Lung (tissue), 12 donors: ENCODE measurements around the gene LCLAT1. TPM values are rescaled to one million over a fixed set of nuclear protein-coding genes. Genes with fewer than 3 reads are reported as not detected.

Source experiments
- ATAC-seq: fragments of 200-7000 bp; cut with Tn5 transposase; one replicate; pipeline ENCODE4 v1.9.1; 2020; ENCODE audit warnings: moderate number of reproducible peaks; ENCODE audit not compliant: insufficient read depth, low FRiP score
- DNase-seq, 3 donors: peaks; one replicate each; pipeline ENCODE4 v3.0.0-alpha.2; 2013 to 2017
- H3K27ac ChIP-seq, 2 donors: one replicate each; pipeline ENCODE4 v1.5.1; 2013; ENCODE audit warnings: mild to moderate bottlenecking in 2 of 2, moderate library complexity in 2 of 2, control low read depth in 1 of 2, inconsistent platforms in 1 of 2, low read depth in 1 of 2, low read length in 1 of 2
- H3K27me3 ChIP-seq, 3 donors: one replicate each; pipeline ENCODE4 v1.5.1; 2013; ENCODE audit warnings: low read length in 2 of 3; ENCODE audit not compliant: control insufficient read depth in 3 of 3, insufficient read depth in 3 of 3
- H3K36me3 ChIP-seq, 4 donors: one replicate each; pipeline ENCODE4 v1.5.1; 2013; ENCODE audit warnings: low read length in 4 of 4, mild to moderate bottlenecking in 1 of 4, moderate library complexity in 1 of 4; ENCODE audit not compliant: control insufficient read depth in 4 of 4, insufficient read depth in 4 of 4
- H3K4me1 ChIP-seq, 5 donors: one replicate each; pipeline ENCODE4 v1.5.1; 2013; ENCODE audit warnings: low read length in 5 of 5, mild to moderate bottlenecking in 2 of 5, moderate library complexity in 1 of 5; ENCODE audit not compliant: control insufficient read depth in 5 of 5, insufficient read depth in 5 of 5
- H3K4me3 ChIP-seq: one replicate; pipeline ENCODE4 v1.5.1; 2013; ENCODE audit warnings: mild to moderate bottlenecking, control low read depth, moderate library complexity
- H3K9ac ChIP-seq, 2 donors: one replicate each; pipeline ENCODE4 v1.5.1; 2013; ENCODE audit warnings: low read length in 2 of 2, control low read depth in 1 of 2; ENCODE audit not compliant: insufficient read depth in 1 of 2
- H3K9me3 ChIP-seq, 4 donors: one replicate each; pipeline ENCODE4 v1.5.1; 2013; ENCODE audit warnings: low read length in 3 of 4, mild to moderate bottlenecking in 1 of 4, moderate library complexity in 1 of 4; ENCODE audit not compliant: control insufficient read depth in 4 of 4, insufficient read depth in 3 of 4
- CTCF ChIP-seq: IDR thresholded peaks from 2 replicates; pipeline ENCODE4 v1.5.1; 2012; ENCODE audit warnings: mild to moderate bottlenecking; ENCODE audit errors: control extremely low read depth, extremely low read depth
- WGBS, 2 donors: extraction: QIAGEN DNeasy Blood & Tissue Kit; methylation state at CpG; one replicate each; pipeline ENCODE4 v1.1.7; 2013; 5-methylcytosine and 5-hydroxymethylcytosine counted together
- polyA plus RNA-seq, 2 donors: library from polyadenylated mRNA; stranded (reverse); fragments of 200-250 nt; gene quantifications; one replicate each; pipeline ENCODE4 v1.2.1, GENCODE V29; 2013
- total RNA-seq, 2 donors: library from RNA; depleted of rRNA in 1 of 2; stranded (reverse); fragments of >200 nt in 1 of 2; gene quantifications; one replicate each; pipeline ENCODE4 v1.2.1, GENCODE V29; 2014 to 2021
- donor health status: control.
- donor health status: control.
- donor health status: Bipolar disorder and iron deficiency.
- donor health status: healthy.
- donor health status: DM: yes; HTN: yes; CAD: no.

The LCLAT1 gene
- total and polyA plus RNA-seq, 4 donors = 2.4 to 24.2 (median 10.8) TPM

GRCh38 chr2:30577151-30577550, 130.1 kb downstream of the LCLAT1 start:
- TF ChIP-seq CTCF = no peak
- 84 to 91% methylated on average over 4 of the region's 4 CpGs for WGBS, 2 donors
- ATAC-seq (no peak), DNase-seq (no peak)
- peaks cover 0 to 6% (median 0%) of the 10 kb centered on the region in 5 donors for H3K4me1 ChIP-seq
- H3K36me3 ChIP-seq = peaks cover 0 to 3% (median 0%) of the 10 kb centered on the region in 4 donors
- no peaks in the 10 kb centered on the region for H3K9me3 ChIP-seq
- H3K9ac ChIP-seq = no peak overlapping the region
- no peak overlapping the region for H3K4me3 ChIP-seq
- H3K27ac ChIP-seq = no peak overlapping the region
- no peaks in the 10 kb centered on the region for H3K27me3 ChIP-seq

- no peak for TF ChIP-seq CTCF
- H3K9ac ChIP-seq = no peak overlapping the region
- WGBS, 2 donors = 69 to 81% methylated on average over 3 of the region's 3 CpGs
- H3K4me3 ChIP-seq = no peak overlapping the region
- no peaks in the 10 kb centered on the region for H3K27me3 ChIP-seq
- DNase-seq (no peak), ATAC-seq (no peak)
- H3K9me3 ChIP-seq = no peaks in the 10 kb centered on the region
- peaks cover 0 to 18% (median 0%) of the 10 kb centered on the region in 5 donors for H3K4me1 ChIP-seq
- H3K27ac ChIP-seq = peak overlapping the region in 1 of 2 donors; percentile 60
- H3K36me3 ChIP-seq = no peaks in the 10 kb centered on the region
Measured at GRCh38 chr2:30580391-30580790, 133.3 kb downstream of the LCLAT1 start.

- Histone ChIP-seq H3K27ac (peak overlapping the region in 1 of 2 donors; percentile 53), H3K4me1 (peaks cover 0 to 18% (median 0%) of the 10 kb centered on the region in 5 donors), H3K4me3 (no peak overlapping the region), H3K9me3 (no peaks in the 10 kb centered on the region), H3K27me3 (no peaks in the 10 kb centered on the region), H3K9ac (no peak overlapping the region), H3K36me3 (no peaks in the 10 kb centered on the region)
- TF ChIP-seq CTCF = no peak
- DNase-seq (no peak), ATAC-seq (no peak)
- 83 to 87% methylated on average over 2 of the region's 2 CpGs for WGBS, 2 donors
Measured at GRCh38 chr2:30582521-30582920, 135.5 kb downstream of the LCLAT1 start.

- Histone ChIP-seq H3K36me3 (no peaks in the 10 kb centered on the region), H3K27me3 (no peaks in the 10 kb centered on the region), H3K9ac (no peak overlapping the region), H3K9me3 (no peaks in the 10 kb centered on the region), H3K27ac (peak overlapping the region in 1 of 2 donors; percentile 85), H3K4me1 (peaks cover 0 to 22% (median 0%) of the 10 kb centered on the region in 5 donors), H3K4me3 (no peak overlapping the region)
- no peak for TF ChIP-seq CTCF
- no peak for DNase-seq
- 93 to 96% methylated on average over 3 of the region's 3 CpGs for WGBS, 2 donors
- ATAC-seq = no peak
Measured at GRCh38 chr2:30583204-30583749, 136.2 kb downstream of the LCLAT1 start.
